Esophagus squamous epithelium (tissue), 5 donors: ENCODE data around the gene UNC5C. TPM values are rescaled to one million over a fixed set of nuclear protein-coding genes. Genes with fewer than 3 reads are reported as not detected.

ENCODE experiments used
- DNase-seq: peaks from one replicate; lab custom pipeline; 2025; lab: John Stamatoyannopoulos, UW
- H3K27ac ChIP-seq, 4 donors: fragments of 200-600 bp; sonication (generic); one replicate each; pipeline ENCODE4 v1.5.1; 2016 to 2019; ENCODE audit warnings: mild to moderate bottlenecking in 1 of 4
- H3K27me3 ChIP-seq, 4 donors: fragments of 200-600 bp; sonication (generic); 1 replicate in 3 of 4; 2 replicates in 1 of 4; pipeline versions ENCODE4 v1.5.1 to v1.6.0; 2017 to 2021; ENCODE audit warnings: antibody characterized with exemption in 1 of 4
- H3K36me3 ChIP-seq, 3 donors: fragments of 200-600 bp; sonication (generic); one replicate each; pipeline ENCODE4 v1.5.1; 2016 to 2019
- H3K4me1 ChIP-seq, 3 donors: fragments of 200-600 bp; sonication (generic); one replicate each; pipeline ENCODE4 v1.5.1; 2017 to 2019
- H3K4me3 ChIP-seq, 4 donors: fragments of 200-600 bp; sonication (generic); 1 replicate in 3 of 4; 2 replicates in 1 of 4; pipeline ENCODE4 v1.5.1; 2016 to 2019; ENCODE audit warnings: mild to moderate bottlenecking in 2 of 4, moderate library complexity in 1 of 4
- H3K9me3 ChIP-seq, 3 donors: fragments of 200-600 bp; sonication (generic); one replicate each; pipeline ENCODE4 v1.5.1; 2016 to 2019
- CTCF ChIP-seq, 6 experiments: fragments of 450-650 bp in 4 of 6; fragments of 200-600 bp in 2 of 6; sonication (generic) in 2 of 6; IDR thresholded peaks; one replicate each; pipeline ENCODE4 v1.5.1; 2016 to 2019; ENCODE audit warnings: antibody characterized with exemption in 6 of 6, mild to moderate bottlenecking in 4 of 6, moderate library complexity in 4 of 6
- POLR2A ChIP-seq, 4 donors: fragments of 450-650 bp; IDR thresholded peaks; one replicate each; pipeline ENCODE4 v1.6.1; 2017; ENCODE audit warnings: antibody characterized with exemption in 4 of 4, mild to moderate bottlenecking in 4 of 4, moderate library complexity in 3 of 4
- WGBS, 2 donors: methylation state at CpG; one replicate each; pipeline ENCODE4 v1.1.5; 2018; 5-methylcytosine and 5-hydroxymethylcytosine counted together
- intact Hi-C: fragments of 100-400 bp; cut with DNase I; formaldehyde crosslinking; loops from one replicate; pipeline ENCODE4 v1.15.0; 2022
- total RNA-seq, 4 donors: library from RNA; depleted of rRNA; stranded (reverse); fragments of >200 nt; gene quantifications; one replicate each; pipeline ENCODE4 v1.1.0, GENCODE V29; 2016
- donor health status: DM: yes; HTN: yes; CAD: no.

UNC5C gene
- total RNA-seq, 4 donors from 2014 or later = 0.11 to 0.95 (median 0.36) TPM

- no peak for TF ChIP-seq POLR2A (IDR thresholded peaks at IDR 0.05)
- TF ChIP-seq CTCF (IDR thresholded peaks at IDR 0.05) = no peak
- intact Hi-C loops = no loop called here
- H3K9me3 ChIP-seq = no peaks in the 10 kb centered on the region
- DNase-seq = no peak
- H3K27me3 ChIP-seq = no peaks in the 10 kb centered on the region
- H3K4me3 ChIP-seq = no peak overlapping the region
- no peaks in the 10 kb centered on the region for H3K4me1 ChIP-seq
- no peak overlapping the region for H3K27ac ChIP-seq
- H3K36me3 ChIP-seq = no peaks in the 10 kb centered on the region
Measured at GRCh38 chr4:95388911-95389310, 159.9 kb downstream of the UNC5C start.

- H3K27me3 ChIP-seq = no peaks in the 10 kb centered on the region
- intact Hi-C loops = no loop called here
- H3K36me3 ChIP-seq = no peaks in the 10 kb centered on the region
- WGBS, 2 donors = 81 to 83% methylated on average over 1 of the region's 1 CpG
- no peak overlapping the region for H3K27ac ChIP-seq
- H3K9me3 ChIP-seq = no peaks in the 10 kb centered on the region
- TF ChIP-seq CTCF (IDR thresholded peaks at IDR 0.05) = no peak
- no peak for TF ChIP-seq POLR2A (IDR thresholded peaks at IDR 0.05)
- DNase-seq = no peak
- H3K4me3 ChIP-seq = no peak overlapping the region
- no peaks in the 10 kb centered on the region for H3K4me1 ChIP-seq
Measured at GRCh38 chr4:95387719-95388118, 161.1 kb downstream of the UNC5C start.

GRCh38 chr4:95386410-95386809, 162.4 kb downstream of the UNC5C start:
- H3K27ac ChIP-seq = no peak overlapping the region
- no peaks in the 10 kb centered on the region for H3K36me3 ChIP-seq
- intact Hi-C loops = no loop called here
- 48 to 62% methylated on average over 3 of the region's 3 CpGs for WGBS, 2 donors
- no peaks in the 10 kb centered on the region for H3K27me3 ChIP-seq
- no peaks in the 10 kb centered on the region for H3K4me1 ChIP-seq
- no peak for DNase-seq
- TF ChIP-seq CTCF (IDR thresholded peaks at IDR 0.05) (no peak), POLR2A (IDR thresholded peaks at IDR 0.05) (no peak)
- no peaks in the 10 kb centered on the region for H3K9me3 ChIP-seq
- no peak overlapping the region for H3K4me3 ChIP-seq

- H3K4me1 ChIP-seq = no peaks in the 10 kb centered on the region
- H3K36me3 ChIP-seq = no peaks in the 10 kb centered on the region
- no peaks in the 10 kb centered on the region for H3K9me3 ChIP-seq
- intact Hi-C loops = no loop called here
- TF ChIP-seq CTCF (IDR thresholded peaks at IDR 0.05) (no peak), POLR2A (IDR thresholded peaks at IDR 0.05) (no peak)
- H3K27me3 ChIP-seq = no peaks in the 10 kb centered on the region
- 59 to 70% methylated on average over 4 of the region's 4 CpGs for WGBS, 2 donors
- no peak overlapping the region for H3K27ac ChIP-seq
- H3K4me3 ChIP-seq = no peak overlapping the region
- DNase-seq = no peak
Measured at GRCh38 chr4:95381843-95382580, 166.8 kb downstream of the UNC5C start.

GRCh38 chr4:95379633-95380032, 169.1 kb downstream of the UNC5C start:
- DNase-seq = no peak
- Histone ChIP-seq H3K9me3 (no peaks in the 10 kb centered on the region), H3K27me3 (no peaks in the 10 kb centered on the region), H3K36me3 (no peaks in the 10 kb centered on the region), H3K4me3 (no peak overlapping the region), H3K27ac (no peak overlapping the region), H3K4me1 (no peaks in the 10 kb centered on the region)
- 82 to 86% methylated on average over 13 of the region's 13 CpGs for WGBS, 2 donors
- intact Hi-C loops = no loop called here
- TF ChIP-seq POLR2A (IDR thresholded peaks at IDR 0.05) (no peak), CTCF (IDR thresholded peaks at IDR 0.05) (no peak)
